BLaER1 treated with 17β-estradiol and CSF1 and Interleukin-3, amounts not matched to agents 10 nM and 100 nM (cell line): Measurements from ENCODE around the gene CIB1.
"Not testable (repeated sequence)": the region's sequence is repeated elsewhere in the genome, so short reads cannot be mapped to it uniquely, and the experiment has no call there.

Experiments used
- H3K27ac ChIP-seq, 11 experiments: shearing (Covaris generic); formaldehyde crosslinking; 2 replicates each; pipeline ENCODE4 v1.8.1; 2022
- H3K27me3 ChIP-seq, 11 experiments: shearing (Covaris generic); formaldehyde crosslinking; 2 replicates each; pipeline ENCODE4 v1.8.1; 2022
- H3K36me3 ChIP-seq, 11 experiments: shearing (Covaris generic); formaldehyde crosslinking; 2 replicates each; pipeline ENCODE4 v1.8.1; 2022
- H3K4me1 ChIP-seq, 10 experiments: shearing (Covaris generic); formaldehyde crosslinking; 2 replicates each; pipeline ENCODE4 v1.8.1; 2022
- H3K4me2 ChIP-seq, 11 experiments: shearing (Covaris generic); formaldehyde crosslinking; 2 replicates each; pipeline ENCODE4 v1.8.1; 2022
- H3K4me3 ChIP-seq, 10 experiments: shearing (Covaris generic); formaldehyde crosslinking; 2 replicates each; pipeline ENCODE4 v1.8.1; 2022
- H3K9ac ChIP-seq, 11 experiments: shearing (Covaris generic); formaldehyde crosslinking; 2 replicates each; pipeline ENCODE4 v1.8.1; 2022
- H3K9me3 ChIP-seq, 11 experiments: shearing (Covaris generic); formaldehyde crosslinking; replicated peaks in 1 of 11; 2 replicates each; pipeline ENCODE4 v1.8.1; 2022
- H4K20me1 ChIP-seq, 11 experiments: shearing (Covaris generic); formaldehyde crosslinking; 2 replicates each; pipeline ENCODE4 v1.8.1; 2022
- Cebpa-rat ChIP-seq, 11 experiments: shearing (Covaris generic); IDR thresholded peaks; 2 replicates each; pipeline ENCODE4 v1.8.1; 2022

CIB1 gene

DNA sequence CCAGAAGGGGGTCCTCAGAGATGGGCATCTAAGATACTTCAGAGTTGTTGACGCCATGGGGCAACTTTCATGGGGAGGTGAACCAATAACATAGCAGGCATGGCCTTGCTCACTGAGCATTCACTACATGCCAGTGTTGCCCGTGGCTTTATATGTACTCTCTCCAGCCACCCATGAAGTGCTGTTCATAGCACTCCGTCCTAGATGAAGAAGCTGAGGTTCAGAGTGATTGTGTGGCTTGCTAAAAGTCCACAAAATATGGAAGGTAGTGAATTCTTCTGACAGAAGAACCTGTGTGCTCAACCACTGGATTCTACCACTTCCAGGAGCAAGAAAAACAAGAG, 42.4 kb downstream of the CIB1 start:
- H3K36me3 ChIP-seq = peaks cover 0 to 21% (median 0%) of the 10 kb centered on the region in 11 experiments; a peak in 8 of 22 replicates
- H3K27me3 ChIP-seq = no peaks in the 10 kb centered on the region
- TF ChIP-seq Cebpa-rat (IDR thresholded peaks at IDR 0.05) = 0 out of 22 replicates have a peak, but pooled peaks of 1 of the 11 experiments have one; percentile 7
- peaks cover 92 to 100% (median 94%) of the 10 kb centered on the region in 10 experiments for H3K4me1 ChIP-seq
- H3K9ac ChIP-seq = peak overlapping the region; percentile 48 to 90 (median 78); a peak in 21 of 22 replicates
- H3K4me2 ChIP-seq = peak overlapping the region; percentile 81 to 98 (median 94)
- peak overlapping the region; percentile 44 to 98 (median 90); a peak in 21 of 22 replicates for H3K27ac ChIP-seq
- peaks cover 0 to 68% (median 0%) of the 10 kb centered on the region in 11 experiments; a peak in 4 of 22 replicates for H4K20me1 ChIP-seq
- H3K4me3 ChIP-seq = peak overlapping the region in 8 of 10 experiments; percentile 23 to 61 (median 48); a peak in 12 of 20 replicates
- H3K9me3 ChIP-seq = no peaks in the 10 kb centered on the region

DNA sequence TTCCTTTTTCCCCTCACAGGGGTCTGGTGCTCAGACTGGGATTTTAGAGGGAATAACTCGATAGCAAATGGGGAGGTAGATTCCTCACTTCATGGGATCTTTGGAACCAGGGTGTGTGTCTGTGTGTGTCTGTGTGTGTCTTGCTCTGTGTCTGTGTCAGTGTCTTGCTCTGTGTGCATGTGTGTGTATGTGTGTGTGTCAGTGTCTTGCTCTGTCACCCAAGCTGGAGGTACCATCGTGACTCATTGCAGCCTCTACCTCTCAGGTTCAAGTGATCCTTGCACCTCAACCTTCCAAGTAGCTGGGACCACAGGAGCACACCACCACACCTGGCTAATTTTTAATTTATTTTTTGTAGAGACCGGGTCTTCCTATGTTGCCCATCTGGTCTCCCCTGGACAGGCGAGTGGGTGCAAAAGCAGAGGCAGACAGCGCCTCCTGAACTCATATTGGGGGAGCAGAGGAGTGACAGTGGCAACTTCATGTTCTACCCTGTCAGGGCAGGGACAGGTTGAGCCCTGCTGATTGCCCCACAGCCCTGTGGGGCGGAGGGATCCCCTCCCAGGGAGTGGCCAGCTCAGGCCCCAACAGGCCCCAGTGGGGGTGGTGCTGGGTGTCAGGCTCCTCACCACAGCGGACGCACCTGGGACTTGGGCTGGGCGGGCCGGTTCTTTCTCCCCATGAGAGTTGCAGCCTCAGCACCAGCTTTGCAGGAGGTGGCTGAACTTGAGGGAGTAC, 43.0 kb downstream of the CIB1 start:
- Histone ChIP-seq H3K4me2 (peak overlapping the region; percentile 81 to 98 (median 94)), H3K36me3 (peaks cover 0 to 17% (median 0%) of the 10 kb centered on the region in 11 experiments; a peak in 8 of 22 replicates), H3K9me3 (no peaks in the 10 kb centered on the region), H4K20me1 (peaks cover 0 to 63% (median 0%) of the 10 kb centered on the region in 11 experiments; a peak in 4 of 22 replicates), H3K27ac (peak overlapping the region; percentile 44 to 98 (median 90); a peak in 21 of 22 replicates), H3K27me3 (no peaks in the 10 kb centered on the region), H3K4me3 (peak overlapping the region in 8 of 10 experiments; percentile 13 to 61 (median 44); a peak in 15 of 20 replicates), H3K4me1 (peaks cover 98 to 100% (median 99%) of the 10 kb centered on the region in 10 experiments), H3K9ac (peak overlapping the region; percentile 48 to 90 (median 78); a peak in 21 of 22 replicates)
- peak in 5 of 11 experiments; percentile 19 to 79 (median 50); a peak in 5 of 22 replicates for TF ChIP-seq Cebpa-rat (IDR thresholded peaks at IDR 0.05)

DNA sequence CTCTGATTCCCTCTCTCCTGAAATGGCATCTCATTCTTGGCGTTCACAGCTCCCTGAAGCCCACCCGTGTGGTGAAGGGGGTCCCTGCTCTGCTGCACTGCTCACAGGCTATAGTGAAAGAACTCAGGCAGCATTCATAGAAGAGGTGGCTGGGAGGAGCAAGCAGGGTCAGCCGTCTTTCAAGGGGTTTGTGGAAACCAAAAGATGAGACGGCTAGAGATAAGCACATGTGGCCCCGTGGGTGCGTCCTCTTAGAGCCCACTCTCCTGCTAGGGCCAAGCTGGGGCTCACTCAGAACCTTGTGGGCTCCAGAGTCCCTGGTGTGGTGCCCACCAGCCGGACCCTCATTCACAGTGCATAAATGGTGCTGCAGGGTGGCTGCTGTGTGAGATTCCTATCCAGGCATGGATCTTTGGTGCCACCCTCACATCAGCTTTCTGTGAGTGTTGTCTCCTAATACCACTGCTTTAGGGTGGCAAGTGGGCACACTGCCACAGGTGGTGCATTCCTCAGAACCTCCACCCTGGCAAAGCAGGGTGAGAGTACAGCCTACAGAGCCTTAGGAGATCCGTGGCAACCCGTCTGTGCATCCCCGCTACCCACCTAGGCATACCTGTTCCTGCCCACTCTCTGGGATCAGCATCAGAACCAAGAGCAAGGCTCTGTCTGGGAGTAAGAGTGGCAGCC, 43.8 kb downstream of the CIB1 start:
- Histone ChIP-seq H3K27me3 (no peaks in the 10 kb centered on the region), H3K9me3 (no peaks in the 10 kb centered on the region), H3K27ac (peak overlapping the region; percentile 44 to 98 (median 90); a peak in 21 of 22 replicates), H3K4me2 (peak overlapping the region; percentile 81 to 98 (median 94)), H3K4me3 (peak overlapping the region in 9 of 10 experiments; percentile 0 to 61 (median 39); a peak in 12 of 20 replicates), H4K20me1 (peaks cover 0 to 55% (median 0%) of the 10 kb centered on the region in 11 experiments; a peak in 4 of 22 replicates), H3K9ac (peak overlapping the region; percentile 13 to 90 (median 78); a peak in 19 of 22 replicates), H3K36me3 (peaks cover 0 to 8% (median 0%) of the 10 kb centered on the region in 11 experiments; a peak in 3 of 22 replicates), H3K4me1 (peaks cover 95 to 100% (median 98%) of the 10 kb centered on the region in 10 experiments)
- TF ChIP-seq Cebpa-rat (IDR thresholded peaks at IDR 0.05) = no peak

DNA sequence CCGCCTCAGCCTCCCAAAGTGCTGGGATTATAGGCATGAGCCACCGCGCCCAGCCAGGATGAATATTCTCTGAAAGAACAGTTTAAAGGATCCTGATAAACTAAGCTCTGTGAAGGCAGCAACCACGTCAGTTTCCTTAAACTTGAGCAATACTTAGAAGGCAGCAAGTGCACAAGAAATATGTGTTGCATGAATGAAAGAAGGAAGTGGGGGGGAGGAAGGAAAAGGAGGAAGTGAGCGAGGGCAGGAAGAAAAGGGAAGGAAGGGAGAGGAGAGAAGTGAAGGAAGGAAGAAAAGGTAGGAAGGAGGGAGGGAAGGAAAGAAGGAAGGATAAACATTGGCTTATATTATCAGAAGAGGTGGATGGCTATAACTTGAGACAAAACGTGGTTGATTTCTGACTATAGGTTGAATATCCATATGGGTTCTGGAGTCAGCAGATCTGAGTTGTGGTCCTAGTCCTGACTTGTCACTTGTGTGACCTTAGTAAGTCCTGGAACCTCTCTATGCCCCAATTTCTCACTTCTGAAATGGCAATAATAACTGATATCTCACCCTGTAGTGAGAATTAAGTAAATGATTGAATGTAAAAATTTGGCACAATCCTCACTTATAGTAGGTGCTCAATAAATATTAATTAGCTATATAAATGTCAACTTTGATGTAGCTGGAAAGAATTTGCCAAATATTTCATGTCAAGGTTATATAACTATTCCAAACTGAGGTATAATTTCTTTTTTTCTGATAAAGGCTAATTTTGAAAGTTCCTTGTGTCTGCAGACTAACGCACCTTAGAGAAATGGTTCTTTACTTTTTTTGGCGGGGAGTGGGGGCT, 44.6 kb downstream of the CIB1 start:
- H4K20me1 ChIP-seq = peaks cover 0 to 47% (median 0%) of the 10 kb centered on the region in 11 experiments; a peak in 4 of 22 replicates
- H3K4me2 ChIP-seq = peak overlapping the region; percentile 81 to 98 (median 94)
- H3K4me1 ChIP-seq = peaks cover 92 to 100% (median 95%) of the 10 kb centered on the region in 10 experiments
- H3K9ac ChIP-seq = peak overlapping the region; percentile 16 to 90 (median 78); a peak in 20 of 22 replicates
- peak overlapping the region in 5 of 10 experiments; percentile 6 to 61 (median 31); a peak in 4 of 20 replicates for H3K4me3 ChIP-seq
- H3K9me3 ChIP-seq = no peaks in the 10 kb centered on the region
- H3K27ac ChIP-seq = peak overlapping the region; percentile 51 to 98 (median 90); a peak in 21 of 22 replicates
- no peaks in the 10 kb centered on the region for H3K27me3 ChIP-seq
- H3K36me3 ChIP-seq = 0 out of 22 replicates have a peak, but pooled peaks cover 0 to 2% (median 0%) of the 10 kb centered on the region in 11 experiments
- TF ChIP-seq Cebpa-rat (IDR thresholded peaks at IDR 0.05) = peak in 10 of 11 experiments; percentile 22 to 86 (median 74); a peak in 18 of 22 replicates

DNA sequence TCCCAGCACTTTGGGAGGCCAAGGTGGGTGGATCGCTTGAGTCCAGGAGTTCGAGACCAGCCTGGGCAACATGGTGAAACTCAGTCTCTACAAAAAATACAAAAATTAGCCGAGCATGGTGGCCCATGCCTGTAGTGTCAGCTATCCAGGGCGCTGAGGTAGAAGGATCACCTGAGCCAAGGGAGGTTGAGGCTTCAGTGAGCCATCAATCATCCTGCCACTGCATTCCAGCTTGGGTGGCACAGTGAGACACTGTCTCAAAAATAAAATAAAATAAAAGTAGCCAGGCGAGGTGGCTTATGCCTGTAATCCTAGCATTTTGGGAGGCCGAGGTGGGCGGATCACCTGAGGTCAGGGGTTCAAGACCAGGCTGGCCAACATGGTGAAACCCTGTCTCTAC, 45.7 kb downstream of the CIB1 start:
- Histone ChIP-seq H3K4me1 (peaks cover 88 to 100% (median 93%) of the 10 kb centered on the region in 10 experiments), H3K4me2 (peak overlapping the region; percentile 81 to 98 (median 94)), H3K27ac (peak overlapping the region; percentile 51 to 98 (median 90); a peak in 21 of 22 replicates), H3K4me3 (peak overlapping the region in 5 of 10 experiments; percentile 6 to 40 (median 30); a peak in 5 of 20 replicates), H4K20me1 (peaks cover 0 to 39% (median 0%) of the 10 kb centered on the region in 11 experiments; a peak in 4 of 22 replicates), H3K9ac (peak overlapping the region; percentile 16 to 90 (median 64); a peak in 19 of 22 replicates)
- H3K36me3 ChIP-seq, H3K27me3 ChIP-seq, H3K9me3 ChIP-seq: not testable (repeated sequence)

DNA sequence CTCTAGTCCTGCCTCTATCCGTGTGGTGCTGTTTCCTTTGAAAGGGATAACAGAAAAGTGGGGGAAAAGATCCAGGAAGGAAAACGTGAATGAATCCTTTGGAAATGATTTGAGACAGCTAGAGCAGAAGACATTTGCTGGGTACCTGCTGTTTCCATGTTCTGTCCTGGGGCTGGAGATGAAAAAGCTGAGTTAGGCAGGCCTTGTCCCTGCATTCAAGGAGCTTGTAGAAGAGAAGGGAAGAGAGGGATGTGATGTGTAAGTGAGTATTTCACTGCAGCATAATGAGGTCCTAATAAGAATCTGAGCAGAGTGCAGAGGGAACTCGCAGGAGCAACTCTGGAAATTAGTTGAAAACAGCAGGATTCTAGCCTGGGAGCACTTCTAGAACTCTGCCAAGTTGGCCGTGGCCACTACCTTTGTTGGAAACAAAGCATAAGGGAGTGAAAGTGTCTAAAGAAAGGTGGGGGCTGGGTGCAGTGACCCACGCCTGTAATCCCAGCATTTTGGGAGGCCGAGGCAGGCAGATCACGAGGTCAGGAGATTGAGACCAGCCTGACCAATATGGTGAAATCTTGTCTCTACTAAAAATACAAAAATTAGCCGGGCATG, 46.4 kb downstream of the CIB1 start:
- H3K4me3 ChIP-seq = peak overlapping the region in 3 of 10 experiments; percentile 2 to 94 (median 31); a peak in 1 of 20 replicates
- H3K27ac ChIP-seq = peak overlapping the region in 10 of 11 experiments; percentile 38 to 98 (median 92); a peak in 18 of 22 replicates
- TF ChIP-seq Cebpa-rat (IDR thresholded peaks at IDR 0.05) = no peak
- no peaks in the 10 kb centered on the region for H3K36me3 ChIP-seq
- no peaks in the 10 kb centered on the region for H3K9me3 ChIP-seq
- H3K4me2 ChIP-seq = peak overlapping the region; percentile 26 to 98 (median 94)
- peaks cover 0 to 33% (median 0%) of the 10 kb centered on the region in 11 experiments; a peak in 4 of 22 replicates for H4K20me1 ChIP-seq
- peaks cover 81 to 95% (median 87%) of the 10 kb centered on the region in 10 experiments for H3K4me1 ChIP-seq
- H3K9ac ChIP-seq = peak overlapping the region in 10 of 11 experiments; percentile 7 to 61 (median 40); a peak in 14 of 22 replicates
- H3K27me3 ChIP-seq = no peaks in the 10 kb centered on the region

DNA sequence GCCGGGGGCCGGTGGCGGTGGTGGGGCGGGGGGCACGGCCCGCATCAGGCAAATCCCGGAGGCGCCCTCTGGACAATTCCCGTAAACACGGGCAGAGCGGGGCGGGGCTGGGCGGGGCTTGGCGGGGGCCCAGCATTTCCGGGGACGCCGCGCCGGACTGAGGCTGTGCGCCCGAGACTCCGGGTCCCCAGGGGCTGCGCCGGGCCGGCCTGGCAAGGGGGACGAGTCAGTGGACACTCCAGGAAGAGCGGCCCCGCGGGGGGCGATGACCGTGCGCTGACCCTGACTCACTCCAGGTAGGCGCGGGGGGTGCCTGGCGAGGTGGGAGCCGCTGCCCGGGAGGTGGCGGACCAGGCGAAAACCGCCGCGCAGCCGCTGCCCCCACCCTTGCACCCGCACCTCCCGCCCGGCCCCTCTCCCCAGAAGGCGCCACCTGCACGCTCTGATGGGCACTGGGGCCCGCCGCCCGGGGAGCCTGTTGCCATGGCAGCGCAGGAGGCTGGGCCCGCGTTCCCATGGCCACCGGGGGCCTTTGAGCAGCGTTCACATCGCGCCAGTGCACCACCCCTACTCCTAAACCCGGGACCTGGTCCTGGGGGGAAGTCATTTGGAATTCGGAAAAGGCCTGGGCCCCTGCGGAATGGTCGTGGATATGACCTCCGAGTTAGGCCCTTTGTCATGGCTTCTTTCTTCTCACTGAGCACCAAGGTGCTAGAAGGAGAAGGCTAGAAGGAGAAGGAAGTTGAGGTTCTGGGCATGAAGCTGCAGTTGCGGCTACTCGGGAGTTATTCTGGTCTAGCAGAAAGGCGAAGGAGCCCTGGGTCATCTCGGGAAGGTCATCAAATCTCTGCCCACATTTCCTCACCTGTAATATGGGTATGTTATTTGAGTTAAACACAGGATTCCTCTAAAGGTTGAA, 48.7 kb downstream of the CIB1 start:
- Histone ChIP-seq H3K4me3 (peak overlapping the region; percentile 64 to 94 (median 79)), H3K27ac (peak overlapping the region; percentile 62 to 98 (median 86)), H3K27me3 (no peaks in the 10 kb centered on the region), H3K4me1 (peaks cover 57 to 80% (median 73%) of the 10 kb centered on the region in 10 experiments), H3K4me2 (peak overlapping the region; percentile 81 to 98 (median 94)), H4K20me1 (peaks cover 0 to 11% (median 0%) of the 10 kb centered on the region in 11 experiments; a peak in 4 of 22 replicates), H3K9me3 (no peaks in the 10 kb centered on the region), H3K9ac (peak overlapping the region; percentile 75 to 85 (median 82)), H3K36me3 (no peaks in the 10 kb centered on the region)
- TF ChIP-seq Cebpa-rat (IDR thresholded peaks at IDR 0.05) = no peak
